ENCODE results near the gene SREBF1.

Gene SREBF1

DNA sequence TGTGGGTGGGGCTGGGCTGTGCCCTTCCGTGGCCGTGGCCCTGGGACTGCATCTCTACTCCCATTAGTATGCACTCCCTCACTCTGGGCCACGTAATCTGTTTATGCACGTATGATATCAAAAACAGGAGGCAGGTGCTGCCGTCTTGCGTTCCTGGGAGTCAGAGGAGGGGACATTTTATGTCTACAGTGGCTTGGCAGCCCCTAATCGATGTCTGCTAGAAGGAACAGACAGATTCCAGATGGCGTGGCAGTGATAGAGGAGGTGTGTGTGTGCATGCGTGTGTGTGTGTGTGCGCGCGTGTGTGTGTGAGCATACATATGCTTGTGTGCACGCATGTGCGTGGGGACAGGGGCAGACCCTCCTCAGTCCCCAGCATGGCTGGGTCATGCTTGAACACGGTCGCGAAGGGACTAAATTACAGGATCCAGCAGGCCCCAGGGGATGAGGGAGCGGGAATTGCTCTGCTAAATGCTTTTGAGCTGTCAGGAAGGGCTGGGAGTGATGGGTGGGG is 44.7 kb downstream of the SREBF1 start:
- DNase-seq, result no peak

DNA sequence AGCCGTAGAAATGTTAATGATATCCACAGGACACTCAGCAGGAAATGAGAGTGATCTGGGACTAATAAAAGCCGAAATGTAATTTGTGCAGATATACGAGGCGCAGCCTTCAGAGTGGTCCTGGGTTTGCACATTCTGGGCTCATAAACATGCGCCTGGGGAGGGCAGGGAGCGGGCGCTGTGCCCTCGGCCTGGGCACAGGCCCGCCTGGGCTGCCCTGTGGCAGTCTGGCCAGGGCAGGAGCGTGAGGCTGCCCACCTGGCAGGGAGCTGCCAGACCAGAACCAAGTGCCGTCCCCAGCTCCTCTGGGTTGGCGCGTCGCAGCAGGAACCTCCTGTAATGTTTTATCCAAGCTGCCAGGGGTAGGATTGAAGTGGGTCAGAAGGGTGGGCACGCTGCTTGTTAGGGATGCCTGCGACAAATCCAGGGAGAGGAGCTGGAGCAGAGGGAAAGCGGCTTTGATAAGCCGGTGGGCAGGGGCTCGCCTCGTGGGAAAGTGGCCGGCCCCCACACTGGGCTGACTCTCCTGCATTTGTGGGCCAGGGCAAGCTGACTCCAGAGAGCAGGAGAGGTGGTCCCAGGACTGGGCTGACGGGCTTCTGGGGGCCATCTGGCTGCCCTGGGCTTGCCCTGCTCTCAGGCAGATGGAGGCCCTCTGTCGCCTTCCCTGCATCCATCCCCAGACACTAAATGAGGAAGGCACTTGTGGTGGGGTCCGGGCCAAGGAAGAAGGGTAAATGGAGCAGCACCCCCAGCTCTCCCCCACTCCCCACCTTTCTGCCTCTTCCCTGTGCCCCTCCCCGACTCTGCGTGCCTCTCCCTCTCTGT is 45.9 kb downstream of the SREBF1 start:
- no peak for DNase-seq

DNA sequence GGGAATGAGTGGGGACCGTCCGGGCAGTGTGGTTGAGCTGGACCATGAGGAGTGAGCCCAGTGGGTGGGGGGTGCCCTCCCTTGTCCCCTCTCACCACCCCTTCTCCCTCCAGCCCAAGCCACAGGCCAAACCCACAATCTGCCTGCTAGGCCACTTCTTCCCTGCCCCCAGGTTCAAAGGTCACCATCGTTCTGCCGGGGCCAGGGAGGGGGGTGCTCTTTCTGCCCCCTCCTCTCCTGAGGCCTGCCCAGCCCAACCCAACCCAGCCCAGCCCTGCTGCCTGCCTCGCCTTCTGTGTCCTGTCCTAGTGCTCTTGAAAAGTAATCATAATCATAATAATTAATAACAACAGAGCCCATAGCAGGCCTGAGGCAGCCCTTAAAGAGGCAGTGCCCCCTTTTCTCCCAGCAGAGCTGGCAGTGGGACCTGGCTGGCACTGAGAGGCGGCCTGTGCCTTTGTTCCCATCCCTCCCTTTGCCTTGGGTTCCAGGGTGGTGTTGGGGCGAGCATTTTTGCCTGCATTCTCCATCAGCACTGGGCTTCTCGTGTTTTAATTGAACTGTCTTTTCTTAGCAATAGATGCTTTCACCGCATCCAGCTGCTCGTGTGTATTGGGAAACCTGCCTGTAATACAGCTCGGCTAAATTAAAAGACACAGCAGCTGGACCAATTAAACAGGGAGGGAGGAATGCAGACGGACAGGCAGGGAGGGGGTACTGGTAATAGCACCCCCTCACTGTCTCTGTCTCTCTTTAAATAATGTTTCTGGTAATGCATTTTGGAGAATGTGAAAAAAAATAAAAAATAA is 46.8 kb downstream of the SREBF1 start:
- no peak for DNase-seq

DNA sequence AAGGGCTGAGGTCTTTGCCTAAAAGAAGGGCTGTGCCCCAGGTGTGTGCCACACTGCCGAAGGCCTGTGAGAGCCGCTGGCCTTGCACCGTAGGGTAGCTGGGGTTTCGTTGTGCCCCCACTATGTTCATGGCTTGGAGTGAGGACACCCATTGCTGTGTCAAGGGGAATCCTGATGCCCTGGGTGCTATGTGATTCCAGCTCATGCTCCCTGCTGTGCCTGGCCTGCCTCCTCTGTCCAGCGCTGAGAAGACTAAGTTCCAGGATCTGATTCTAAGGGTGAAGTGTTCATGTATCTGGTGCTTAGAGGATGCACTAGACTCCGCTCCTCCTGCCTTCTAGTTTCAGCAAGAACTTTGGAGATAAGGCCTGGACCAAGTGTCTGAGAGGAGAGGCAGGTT is 47.4 kb downstream of the SREBF1 start:
- DNase-seq, result no peak

DNA sequence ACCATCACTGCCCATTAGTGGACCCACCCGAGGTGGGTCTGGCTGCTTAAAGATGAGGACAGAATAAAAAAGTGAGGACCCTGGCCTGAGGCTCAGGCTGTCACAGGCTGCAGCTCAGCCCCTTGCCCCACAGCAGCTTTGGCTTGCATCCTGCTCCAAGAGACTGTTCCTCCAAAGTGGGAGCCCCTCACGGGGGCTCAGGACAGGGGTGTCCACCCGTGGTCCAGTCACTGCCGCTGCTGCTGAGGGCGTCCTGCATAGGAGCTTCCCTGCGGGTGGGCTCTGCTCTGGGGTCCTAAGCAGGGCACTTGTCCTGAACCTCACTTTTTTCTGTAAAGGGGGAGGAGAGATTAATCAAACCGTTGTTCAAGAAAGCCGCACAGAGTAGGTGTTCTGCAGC is 47.8 kb downstream of the SREBF1 start:
- no peak for DNase-seq

DNA sequence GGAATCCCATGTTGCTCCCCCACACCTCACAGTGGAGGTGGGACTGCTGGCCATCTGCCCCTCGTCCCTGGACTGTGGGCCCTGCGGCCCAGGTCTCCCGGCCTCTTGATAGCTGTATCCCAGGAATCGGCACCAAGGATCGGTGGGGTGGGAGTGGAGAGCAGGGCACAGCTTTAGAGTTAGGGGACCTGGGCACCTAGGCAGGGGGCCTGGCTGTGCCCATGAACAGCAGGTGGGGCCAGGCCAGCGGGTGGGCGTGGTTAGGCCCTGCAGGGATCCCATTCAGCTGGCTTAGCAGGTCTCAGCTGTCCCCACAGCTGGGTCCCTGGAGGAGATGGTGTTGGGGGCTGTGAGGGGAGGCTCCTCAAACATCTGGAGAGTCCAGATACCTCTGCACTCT is 49.2 kb downstream of the SREBF1 start:
- DNase-seq, result no peak

DNA sequence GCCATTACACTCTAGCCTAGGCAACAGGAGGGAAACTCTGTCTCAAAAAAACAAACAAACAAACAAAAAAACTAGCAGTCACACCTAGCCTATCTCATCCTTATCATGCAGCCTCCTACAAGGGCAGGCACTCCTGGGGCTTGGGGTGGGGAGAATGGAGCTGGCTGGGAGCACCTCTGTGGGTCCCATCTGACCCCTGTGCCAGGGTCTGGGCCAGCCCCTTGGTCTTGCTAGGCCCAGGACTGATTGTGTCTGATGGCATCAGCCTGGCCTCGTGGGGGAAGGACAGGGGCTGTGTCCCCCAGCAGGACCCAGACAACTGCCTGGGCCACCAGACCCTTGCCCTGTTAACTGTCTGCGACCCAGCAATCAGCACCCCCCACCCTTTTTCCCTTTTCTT is 49.8 kb downstream of the SREBF1 start:
- no peak for DNase-seq

DNA sequence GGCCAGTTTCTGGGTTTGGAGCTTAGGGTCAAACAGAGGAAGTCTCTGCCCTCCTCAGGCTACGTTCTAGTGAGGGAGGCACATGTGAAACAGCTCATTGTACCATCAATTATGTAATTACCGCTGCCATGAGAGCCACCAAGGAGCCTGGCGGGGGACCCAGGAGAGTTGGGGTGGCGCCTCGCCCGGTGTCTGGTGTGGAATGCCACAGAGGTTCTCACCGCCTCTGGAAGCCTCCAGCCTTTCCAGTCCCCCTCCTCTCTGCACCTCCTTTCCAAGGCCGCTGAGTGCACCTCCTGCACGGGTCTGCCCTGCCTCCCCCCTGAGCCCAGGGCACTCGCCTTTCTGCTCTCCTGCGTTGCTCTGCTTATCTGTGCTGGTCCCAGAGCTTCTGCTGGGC is 51.4 kb downstream of the SREBF1 start:
- DNase-seq, result no peak

DNA sequence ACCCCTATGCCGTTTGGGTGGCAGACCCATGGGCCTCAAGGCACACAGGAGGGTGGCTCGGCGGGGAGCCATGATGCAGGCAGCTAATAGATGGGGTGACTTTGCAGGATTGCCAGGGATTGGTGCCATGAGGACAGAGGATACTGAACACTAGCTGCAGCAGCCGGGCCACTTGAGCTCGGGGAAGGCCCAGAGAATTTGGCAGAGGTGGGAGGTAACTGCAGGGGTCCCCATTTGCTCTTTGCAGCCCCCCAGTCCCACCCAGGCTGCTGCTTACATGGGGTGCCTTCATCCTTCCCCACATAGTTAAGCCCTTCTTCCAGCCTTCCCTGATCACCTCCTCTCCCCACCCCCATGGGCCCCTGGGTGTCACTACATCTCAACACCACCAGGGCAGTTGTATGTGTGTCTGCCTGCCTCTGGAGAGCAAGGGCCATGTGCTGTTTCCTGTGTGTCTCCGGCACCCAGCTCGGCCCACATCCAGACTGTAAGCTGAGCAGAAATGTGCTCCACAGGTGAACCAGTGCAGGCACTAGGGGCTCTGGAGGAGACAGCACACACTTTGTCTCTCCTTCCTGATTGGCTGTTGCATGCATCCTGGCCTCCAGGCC is 52.0 kb downstream of the SREBF1 start:
- DNase-seq, result no peak

DNA sequence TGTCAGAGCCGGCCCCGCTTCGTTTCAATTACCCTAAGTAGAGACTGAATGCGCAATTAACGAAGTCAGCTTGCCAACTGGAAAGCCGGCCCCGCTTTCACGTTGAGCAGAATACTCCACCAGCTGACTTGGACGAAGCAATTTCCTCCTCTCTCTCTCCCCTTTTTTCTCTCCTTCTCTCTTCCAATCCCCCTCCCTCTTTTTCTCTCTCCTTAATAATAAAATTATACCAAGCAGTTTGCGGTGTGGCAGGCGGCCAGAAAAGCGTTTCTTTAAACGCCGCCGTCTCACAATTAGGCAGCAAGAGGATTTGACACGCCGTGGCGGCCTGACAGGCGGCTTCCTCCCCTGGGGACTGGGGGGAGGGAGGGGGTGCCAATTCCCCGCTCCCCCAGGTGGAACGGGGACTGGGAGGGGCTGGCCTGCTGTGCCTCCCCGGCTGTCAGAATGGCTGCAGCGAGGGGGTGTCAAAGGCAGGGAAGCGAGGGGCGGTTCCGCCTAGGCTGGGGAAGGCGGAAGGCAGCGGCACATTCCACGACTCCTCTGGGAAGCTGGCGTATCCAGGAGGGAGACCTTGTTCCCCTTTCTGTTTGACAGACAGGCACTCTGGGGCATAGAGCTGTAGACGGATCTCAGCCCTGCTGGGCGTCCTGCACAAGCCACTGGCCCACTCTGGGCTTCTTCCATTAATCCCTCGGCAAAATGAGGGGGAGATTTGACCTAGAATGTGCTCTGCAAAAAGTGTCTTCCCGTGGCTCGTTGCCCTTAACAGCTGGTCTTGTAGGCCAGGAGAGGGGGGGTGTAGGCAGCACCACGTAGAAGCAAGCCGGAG is 52.7 kb downstream of the SREBF1 start:
- no peak for DNase-seq

DNA sequence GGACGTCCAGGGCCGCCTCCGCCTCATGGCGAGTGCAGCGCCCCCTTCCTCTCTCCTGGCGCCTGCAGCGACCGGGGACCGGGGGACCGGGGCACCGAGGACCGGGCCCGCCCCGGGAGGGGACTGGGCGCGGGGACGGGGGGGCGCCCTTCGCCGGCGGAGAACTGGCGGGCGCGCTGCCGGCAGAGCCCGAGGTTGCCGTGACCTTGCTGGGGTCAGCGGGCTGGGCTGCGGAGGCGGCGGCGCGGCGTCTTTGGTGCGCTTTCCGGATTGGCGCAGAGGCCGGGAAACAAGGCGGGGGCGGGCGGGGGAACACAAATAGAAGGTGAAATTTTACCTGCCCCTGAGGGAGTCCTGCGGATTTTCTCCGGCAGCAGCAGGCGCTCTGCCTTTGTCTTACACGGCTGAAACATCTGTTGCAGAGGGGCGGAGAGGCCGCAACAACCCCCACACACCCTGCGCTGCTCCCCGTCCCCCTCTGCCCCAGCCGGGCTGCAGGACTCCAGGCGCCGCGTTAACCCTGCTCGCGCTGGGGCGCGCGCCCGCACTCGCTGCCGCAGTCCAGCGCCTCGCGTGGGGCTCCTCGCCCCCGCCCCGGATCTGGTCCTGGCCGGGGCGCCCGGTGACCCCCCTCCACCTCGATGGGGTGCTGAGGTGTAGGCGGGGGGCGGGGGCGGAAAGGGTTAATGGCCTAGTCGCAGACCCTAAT is 53.5 kb downstream of the SREBF1 start:
- peak; percentile 70 for DNase-seq

DNA sequence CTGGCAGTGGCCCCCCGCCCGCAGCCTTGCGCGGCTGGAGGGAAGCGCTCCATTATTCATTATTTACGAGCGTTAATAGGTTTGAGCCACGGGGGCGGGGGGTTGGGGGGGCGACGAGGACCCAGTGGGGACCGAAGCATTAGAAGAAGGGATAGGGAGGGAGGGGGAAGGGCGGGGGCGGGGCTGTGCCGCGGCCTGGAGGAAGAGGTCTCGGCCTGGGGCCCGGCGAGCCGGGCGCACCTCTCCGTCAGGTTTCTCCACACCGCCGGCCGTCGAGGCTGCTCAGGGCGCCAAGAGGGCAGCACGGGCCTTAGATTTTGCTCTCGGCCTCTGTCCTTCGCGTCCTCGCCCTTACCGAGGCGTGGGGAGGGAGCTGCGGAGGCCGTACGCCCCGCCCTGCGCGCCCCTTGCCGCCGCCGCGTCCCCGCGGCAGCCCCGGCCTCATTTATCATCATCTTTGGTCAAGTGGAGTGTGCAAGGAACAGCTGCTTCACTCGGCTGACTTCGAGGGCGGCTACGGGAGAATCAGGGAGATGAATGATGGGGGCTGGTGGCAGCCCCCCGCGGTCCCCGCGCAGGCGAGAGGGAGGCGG is 54.2 kb downstream of the SREBF1 start:
- no peak for DNase-seq

DNA sequence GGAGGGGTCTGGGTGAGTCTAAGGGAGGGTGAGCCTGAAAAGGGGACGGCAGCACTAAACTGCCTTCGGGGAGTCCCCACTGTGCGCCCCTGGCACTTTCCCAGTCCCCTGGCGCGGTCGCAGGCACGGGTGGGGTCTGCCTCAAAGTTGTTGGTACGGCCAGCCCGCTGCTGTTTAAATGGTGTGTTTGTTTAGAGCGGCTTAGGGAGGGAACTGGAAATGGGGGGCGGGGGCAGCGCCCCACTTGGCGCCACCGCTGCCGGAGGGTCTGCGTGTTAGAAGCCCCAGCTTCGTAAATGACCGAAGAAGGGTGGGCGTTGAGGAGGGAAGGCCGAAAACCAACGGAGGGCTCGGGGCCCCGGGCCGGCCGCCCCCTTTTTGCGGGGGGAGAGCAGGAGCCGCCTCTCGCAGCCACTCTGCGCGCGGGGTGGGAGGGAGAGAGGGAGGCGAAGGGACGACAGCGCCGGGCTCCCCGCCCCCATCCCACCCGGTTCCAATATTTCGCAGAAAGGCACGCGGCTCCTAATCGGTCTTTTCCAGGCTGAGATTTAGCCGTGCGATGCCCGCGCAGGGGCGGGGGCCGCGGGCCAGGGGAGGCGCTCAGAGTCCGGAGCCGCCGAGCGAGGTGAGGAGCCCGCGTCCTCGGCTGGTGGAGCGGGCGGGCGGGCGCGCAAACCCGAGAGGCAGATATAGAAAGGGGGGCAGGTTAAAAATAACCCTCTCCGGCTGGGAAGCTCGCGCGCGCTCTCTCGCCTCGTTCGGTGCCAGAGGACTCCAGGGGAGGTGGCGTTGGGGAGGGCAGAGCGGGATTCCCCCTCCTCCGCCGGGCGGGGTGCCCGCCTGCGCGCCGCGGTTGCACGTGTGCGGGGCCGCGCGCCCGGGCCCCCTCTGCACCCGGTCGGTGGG is 54.9 kb downstream of the SREBF1 start:
- DNase-seq, result peak; percentile 54

DNA sequence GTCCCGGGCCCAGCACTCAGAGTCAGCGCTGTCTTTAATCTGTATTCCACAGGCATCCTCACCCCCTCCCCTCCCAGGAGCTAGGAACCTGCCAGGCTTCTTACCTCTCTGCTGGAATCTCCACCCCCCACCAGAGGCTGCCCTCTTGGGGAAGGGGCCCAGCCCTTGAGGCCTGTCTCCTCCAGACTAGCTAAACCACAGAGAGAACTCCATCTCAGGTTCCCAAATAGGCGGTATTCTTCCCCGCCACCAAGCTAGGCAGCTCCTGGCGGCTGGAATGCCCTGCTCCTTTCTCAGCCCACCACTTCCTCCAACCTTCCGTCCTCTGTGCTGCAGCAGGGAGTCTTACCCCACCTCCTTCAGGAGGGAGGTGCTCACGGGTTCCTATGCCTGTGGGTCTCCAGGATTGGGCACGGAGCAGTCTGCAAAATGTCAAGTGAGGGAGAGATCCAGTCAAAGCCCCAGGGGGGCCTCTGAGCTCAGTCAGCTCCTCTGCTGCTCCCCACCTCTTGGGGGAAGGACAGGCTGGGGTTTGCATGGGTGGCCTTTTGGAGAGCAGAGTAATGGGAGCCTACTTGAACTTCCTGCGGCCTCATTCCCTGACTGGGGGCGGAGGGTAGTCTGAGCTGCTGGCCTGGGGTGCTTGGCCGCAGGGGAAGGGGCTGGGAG is 55.7 kb downstream of the SREBF1 start:
- DNase-seq, result no peak

DNA sequence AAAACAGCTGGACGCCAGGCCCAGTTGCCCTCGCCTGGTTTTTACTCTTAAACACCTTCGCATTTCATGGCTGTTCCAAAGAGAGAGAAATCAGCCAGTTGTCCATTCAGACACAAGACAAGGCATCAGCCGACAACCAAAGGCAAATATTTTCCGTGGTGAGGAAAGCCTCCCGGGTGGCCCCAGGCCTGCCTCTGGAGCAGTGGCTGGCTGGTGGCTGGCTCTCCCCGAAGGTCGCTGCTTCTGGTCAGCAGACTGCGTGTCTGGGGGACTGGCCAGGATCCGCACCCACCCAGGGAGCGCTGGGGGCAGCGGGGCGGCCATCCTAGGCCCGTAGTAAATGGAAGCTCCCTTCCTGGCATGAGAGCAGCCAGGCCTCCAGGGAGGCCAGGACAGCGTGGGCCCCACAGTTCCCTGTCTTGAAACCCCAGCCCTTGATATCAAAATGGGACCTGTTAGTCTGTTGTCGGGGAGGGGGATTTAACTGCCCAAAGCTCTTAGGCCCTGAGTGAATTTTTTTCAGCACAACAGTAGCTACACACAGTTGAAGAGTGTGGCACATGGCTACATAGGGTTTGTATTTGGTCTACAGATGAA is 57.7 kb downstream of the SREBF1 start:
- DNase-seq, result no peak

DNA sequence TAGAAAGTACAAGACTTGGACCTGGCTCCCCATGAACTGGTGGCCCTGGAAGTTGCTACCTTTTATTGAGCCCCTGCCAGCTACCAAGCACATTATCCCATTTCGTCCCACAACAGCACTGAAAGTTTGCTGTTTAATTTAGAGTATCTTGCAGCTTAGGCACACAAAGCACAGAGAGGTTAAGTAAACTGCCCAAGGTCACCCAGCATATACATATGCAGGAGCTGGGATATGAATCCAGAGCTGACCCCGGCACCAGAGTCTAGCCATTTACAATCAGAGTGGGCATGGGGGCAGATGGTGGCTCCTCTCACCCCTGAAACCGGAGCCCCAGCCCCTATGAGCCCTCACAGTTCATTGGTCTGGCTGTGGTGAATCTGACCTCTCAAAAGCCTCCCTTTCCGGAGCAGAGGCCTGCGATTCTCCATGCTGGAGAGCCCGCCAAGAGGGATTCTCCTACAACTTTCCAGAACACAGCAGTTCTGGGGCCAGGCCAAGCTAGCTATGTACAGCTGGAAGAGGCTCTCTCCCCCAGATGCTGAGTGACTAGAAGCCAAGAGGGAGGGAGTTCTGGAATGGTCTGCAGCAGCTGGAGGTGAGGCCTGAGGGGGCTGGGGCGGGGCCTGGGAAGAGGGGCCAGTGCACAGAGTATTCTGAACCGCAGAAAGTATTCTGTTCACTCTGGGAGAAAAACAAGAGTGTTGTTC is 58.3 kb downstream of the SREBF1 start:
- no peak for DNase-seq

DNA sequence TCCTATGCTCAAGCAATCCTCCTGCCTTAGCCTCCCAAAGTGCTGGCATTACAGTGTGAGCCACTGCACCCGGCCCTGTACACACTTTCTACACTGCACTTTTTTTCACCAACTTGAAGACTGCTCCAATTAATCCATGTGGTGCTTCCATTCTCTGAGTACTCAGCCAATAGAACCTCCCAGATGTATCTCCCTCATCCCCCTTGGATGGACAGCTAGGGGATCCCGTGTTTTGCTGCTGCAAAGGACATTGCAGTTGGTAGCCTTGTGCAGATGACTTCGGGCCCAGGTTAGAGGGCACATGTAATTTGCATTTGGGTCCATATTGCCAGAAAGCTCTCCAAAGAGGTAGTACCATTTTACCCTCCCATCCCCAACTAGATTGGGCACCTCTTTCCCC is 59.9 kb downstream of the SREBF1 start:
- no peak for DNase-seq

DNA sequence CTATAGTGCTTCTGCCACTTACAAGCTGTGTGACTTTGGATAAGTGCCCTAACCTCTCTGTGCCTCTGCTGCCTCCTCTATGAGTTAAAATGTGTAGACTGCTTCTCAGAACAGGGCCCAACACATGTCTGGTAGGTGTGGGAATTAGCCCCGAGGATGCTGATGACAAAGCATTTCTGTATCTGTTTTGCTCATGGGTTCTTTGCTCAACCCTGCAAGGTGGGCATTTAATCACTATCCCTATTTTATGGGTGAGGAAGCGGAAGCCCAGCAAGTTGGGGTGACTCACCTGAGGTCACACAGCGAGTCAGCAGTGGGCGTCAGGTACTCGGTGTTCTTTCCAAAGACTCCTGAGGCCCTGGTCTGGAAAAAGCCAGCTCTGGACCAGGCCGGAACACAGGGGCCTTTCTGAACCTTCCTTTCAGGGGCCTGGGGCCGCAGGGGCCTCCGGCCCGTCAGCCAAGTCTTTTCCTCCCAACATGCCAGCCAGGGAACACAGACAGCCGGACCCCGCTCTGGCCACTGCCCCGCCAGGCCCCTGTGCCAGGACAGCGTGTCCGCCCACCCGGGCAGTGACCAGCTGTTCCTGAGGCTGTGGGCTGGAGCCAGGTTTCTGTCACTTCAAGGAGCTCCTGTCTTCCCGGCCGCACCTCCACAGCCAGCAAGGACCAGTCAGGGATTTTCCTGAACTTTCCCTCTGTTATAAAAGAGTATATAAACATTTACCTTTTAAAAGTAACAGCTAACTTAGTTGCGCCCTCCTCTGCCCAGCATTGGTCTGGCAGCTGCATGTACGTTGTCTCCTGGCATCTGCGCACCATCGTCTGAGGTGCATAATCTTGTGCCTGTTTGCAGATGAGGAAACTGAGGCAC is 62.5 kb downstream of the SREBF1 start:
- DNase-seq, result no peak
